Articular chondrocyte of knee joint (primary cell): Measurements from ENCODE around the gene STON2. TPM values are rescaled to one million over a fixed set of nuclear protein-coding genes. Genes with fewer than 3 reads are reported as not detected.

Source experiments
- small RNA-seq: library from RNA; depleted of rRNA; stranded (forward); fragments of <200 nt; gene quantifications from one replicate; pipeline ENCODE3, GENCODE V24; 2012
- total RNA-seq: library from RNA; depleted of rRNA; stranded (reverse); fragments of >200 nt; gene quantifications from 2 replicates; pipeline ENCODE4 v1.2.3, GENCODE V29; 2012

STON2 gene
- 40.9 and 51.6 TPM in 2 replicates for total RNA-seq

DNA sequence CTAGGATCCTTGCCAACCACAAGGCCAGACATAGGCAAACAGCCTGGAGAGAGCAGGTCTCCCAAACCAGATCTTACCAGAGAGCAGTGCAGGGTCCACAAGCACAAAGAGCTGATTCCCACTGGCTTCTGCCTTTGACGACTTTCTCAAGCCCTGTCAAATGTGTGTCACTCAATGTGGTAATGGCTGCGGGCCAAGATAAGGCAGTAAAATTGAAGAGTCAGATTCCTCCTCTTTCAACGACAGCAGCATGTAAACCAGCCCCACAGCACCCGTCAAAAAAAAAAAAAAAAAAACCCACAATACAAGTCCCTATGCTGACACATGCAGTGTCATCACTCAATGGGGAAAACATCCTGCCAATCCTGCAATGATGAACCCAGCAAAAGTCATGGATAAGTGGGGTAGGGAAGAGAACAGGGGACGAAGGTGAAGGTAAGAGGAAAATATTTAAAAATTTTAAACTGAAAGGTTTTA is at the start of gene STON2:
STON2 (minus strand) TSS at position 123 of the 477 bp plus-strand sequence. CDS start 1,942 bp downstream, outside the sequence.

DNA sequence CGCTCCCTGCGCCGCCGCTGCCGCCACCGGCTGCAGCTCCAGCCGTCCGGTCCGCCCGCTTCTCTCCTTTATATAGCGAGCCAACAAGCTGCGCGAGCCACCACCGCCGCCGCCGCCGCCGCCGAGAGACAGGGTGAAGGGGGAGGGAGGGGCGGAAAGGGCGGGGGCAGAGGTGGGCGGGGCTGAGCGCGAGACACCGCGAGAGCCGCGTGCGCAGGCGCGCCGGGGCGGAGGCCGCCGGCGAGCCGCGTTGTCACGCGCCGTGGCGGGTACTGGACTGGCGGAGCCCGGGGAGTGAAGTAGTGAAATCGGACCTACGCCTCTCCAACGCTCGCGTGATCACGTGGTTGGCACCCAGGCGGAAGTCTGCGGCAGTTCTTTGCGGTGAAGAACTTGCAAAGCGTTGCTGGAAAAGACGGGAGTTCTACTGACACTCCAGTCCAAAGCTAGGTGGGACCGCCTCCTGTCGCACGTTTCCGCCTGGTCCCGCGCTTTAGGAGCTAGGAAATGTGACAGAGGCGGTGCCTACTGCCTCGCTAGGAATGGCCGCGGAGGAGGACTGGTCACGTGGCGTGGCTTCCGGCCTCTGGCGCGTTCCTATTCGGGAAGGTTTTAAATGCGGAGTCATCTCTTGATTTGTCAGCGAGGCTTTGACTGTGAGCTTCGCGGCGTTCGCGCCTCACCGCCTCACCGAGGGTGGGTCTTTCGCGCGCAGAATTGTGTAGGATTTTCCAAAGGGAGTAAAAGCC is 179.1 kb downstream of the STON2 start, which contains the start of gene GTF2A1:
GTF2A1 (minus strand) TSS at position 130 of the 749 bp plus-strand sequence. CDS start 441 bp downstream, outside the sequence.

Small RNA genes within 50 kb of the gene (small RNA-seq; reads per million reads assigned to genes)
- gene DYNLL1P1, result not detected
- gene DYNLL1P2, result not detected

Other genes starting within 250 kb of the STON2 start
- gene GTF2A1, start 179.4 kb downstream of the STON2 start, total RNA-seq, result 42.8 and 45.5 TPM in 2 replicates
- 120 and 125 TPM in 2 replicates for gene SEL1L, start 133.5 kb upstream of the STON2 start, total RNA-seq